ENCODE data around the gene EIF2AK2.

Gene EIF2AK2

GRCh38 chr2:37070931-37071330, 85.8 kb downstream of the EIF2AK2 start:
- no peak overlapping the region for H3K4me3 ChIP-seq (ENCODE audit: low read depth, low read length)
- H3K9me3 ChIP-seq (ENCODE audit: control insufficient read depth, insufficient read depth, low read length): no peaks in the 10 kb centered on the region
- H3K4me1 ChIP-seq (ENCODE audit: control insufficient read depth, insufficient read depth, low read length): no peaks in the 10 kb centered on the region
- no peaks in the 10 kb centered on the region for H3K27me3 ChIP-seq (ENCODE audit: control insufficient read depth, insufficient read depth, low read length)
- no peak overlapping the region for H3K9ac ChIP-seq (ENCODE audit: low read depth, low read length)
- no peak overlapping the region for H3K27ac ChIP-seq (ENCODE audit: low read depth, low read length)
- H3K36me3 ChIP-seq (ENCODE audit: control insufficient read depth, insufficient read depth, low read length): peaks cover 33% of the 10 kb centered on the region

GRCh38 chr2:37068686-37069085, 88.1 kb downstream of the EIF2AK2 start:
- H3K27ac ChIP-seq (ENCODE audit: low read depth, low read length): no peak overlapping the region
- H3K9me3 ChIP-seq (ENCODE audit: control insufficient read depth, insufficient read depth, low read length): no peaks in the 10 kb centered on the region
- H3K36me3 ChIP-seq (ENCODE audit: control insufficient read depth, insufficient read depth, low read length): peaks cover 42% of the 10 kb centered on the region
- no peak overlapping the region for H3K4me3 ChIP-seq (ENCODE audit: low read depth, low read length)
- H3K4me1 ChIP-seq (ENCODE audit: control insufficient read depth, insufficient read depth, low read length): no peaks in the 10 kb centered on the region
- no peaks in the 10 kb centered on the region for H3K27me3 ChIP-seq (ENCODE audit: control insufficient read depth, insufficient read depth, low read length)
- no peak overlapping the region for H3K9ac ChIP-seq (ENCODE audit: low read depth, low read length)

GRCh38 chr2:37061776-37062175, 95.0 kb downstream of the EIF2AK2 start:
- H3K27me3 ChIP-seq (ENCODE audit: control insufficient read depth, insufficient read depth, low read length): no peaks in the 10 kb centered on the region
- H3K9me3 ChIP-seq (ENCODE audit: control insufficient read depth, insufficient read depth, low read length): no peaks in the 10 kb centered on the region
- H3K9ac ChIP-seq (ENCODE audit: low read depth, low read length): no peak overlapping the region
- H3K27ac ChIP-seq (ENCODE audit: low read depth, low read length): no peak overlapping the region
- no peak overlapping the region for H3K4me3 ChIP-seq (ENCODE audit: low read depth, low read length)
- peaks cover 71% of the 10 kb centered on the region for H3K36me3 ChIP-seq (ENCODE audit: control insufficient read depth, insufficient read depth, low read length)
- no peaks in the 10 kb centered on the region for H3K4me1 ChIP-seq (ENCODE audit: control insufficient read depth, insufficient read depth, low read length)

- Histone ChIP-seq H3K9ac (ENCODE audit: low read depth, low read length) (no peak overlapping the region), H3K27ac (ENCODE audit: low read depth, low read length) (no peak overlapping the region), H3K27me3 (ENCODE audit: control insufficient read depth, insufficient read depth, low read length) (no peaks in the 10 kb centered on the region), H3K36me3 (ENCODE audit: control insufficient read depth, insufficient read depth, low read length) (peaks cover 77% of the 10 kb centered on the region), H3K9me3 (ENCODE audit: control insufficient read depth, insufficient read depth, low read length) (no peaks in the 10 kb centered on the region), H3K4me1 (ENCODE audit: control insufficient read depth, insufficient read depth, low read length) (no peaks in the 10 kb centered on the region), H3K4me3 (ENCODE audit: low read depth, low read length) (no peak overlapping the region)
Observed at GRCh38 chr2:37061013-37061711, 95.6 kb downstream of the EIF2AK2 start.

- Histone ChIP-seq H3K4me3 (ENCODE audit: low read depth, low read length) (no peak overlapping the region), H3K9ac (ENCODE audit: low read depth, low read length) (no peak overlapping the region), H3K36me3 (ENCODE audit: control insufficient read depth, insufficient read depth, low read length) (peaks cover 81% of the 10 kb centered on the region), H3K9me3 (ENCODE audit: control insufficient read depth, insufficient read depth, low read length) (no peaks in the 10 kb centered on the region), H3K27me3 (ENCODE audit: control insufficient read depth, insufficient read depth, low read length) (no peaks in the 10 kb centered on the region), H3K4me1 (ENCODE audit: control insufficient read depth, insufficient read depth, low read length) (no peaks in the 10 kb centered on the region), H3K27ac (ENCODE audit: low read depth, low read length) (no peak overlapping the region)
Observed at GRCh38 chr2:37060446-37060845, 96.3 kb downstream of the EIF2AK2 start.

- Histone ChIP-seq H3K27ac (ENCODE audit: low read depth, low read length) (no peak overlapping the region), H3K9me3 (ENCODE audit: control insufficient read depth, insufficient read depth, low read length) (no peaks in the 10 kb centered on the region), H3K4me1 (ENCODE audit: control insufficient read depth, insufficient read depth, low read length) (no peaks in the 10 kb centered on the region), H3K27me3 (ENCODE audit: control insufficient read depth, insufficient read depth, low read length) (no peaks in the 10 kb centered on the region), H3K4me3 (ENCODE audit: low read depth, low read length) (no peak overlapping the region), H3K36me3 (ENCODE audit: control insufficient read depth, insufficient read depth, low read length) (peaks cover 80% of the 10 kb centered on the region), H3K9ac (ENCODE audit: low read depth, low read length) (no peak overlapping the region)
Observed at GRCh38 chr2:37059841-37060240, 96.9 kb downstream of the EIF2AK2 start.

GRCh38 chr2:37052600-37053332, 104.0 kb downstream of the EIF2AK2 start:
- no peak overlapping the region for H3K9ac ChIP-seq (ENCODE audit: low read depth, low read length)
- no peak overlapping the region for H3K4me3 ChIP-seq (ENCODE audit: low read depth, low read length)
- no peaks in the 10 kb centered on the region for H3K27me3 ChIP-seq (ENCODE audit: control insufficient read depth, insufficient read depth, low read length)
- H3K9me3 ChIP-seq (ENCODE audit: control insufficient read depth, insufficient read depth, low read length): no peaks in the 10 kb centered on the region
- H3K27ac ChIP-seq (ENCODE audit: low read depth, low read length): no peak overlapping the region
- H3K4me1 ChIP-seq (ENCODE audit: control insufficient read depth, insufficient read depth, low read length): no peaks in the 10 kb centered on the region
- peaks cover 46% of the 10 kb centered on the region for H3K36me3 ChIP-seq (ENCODE audit: control insufficient read depth, insufficient read depth, low read length)
